C4-2B (cell line): ENCODE results near the gene PLCH2.
"Not testable (repeated sequence)": the region's sequence is repeated elsewhere in the genome, so short reads cannot be mapped to it uniquely, and the experiment has no call there.

ENCODE experiments used
- ZFX ChIP-seq: fragments of 450-650 bp; IDR thresholded peaks from 2 replicates; pipeline ENCODE4 v1.6.1; 2017
- TF ChIP-seq, protein P1 (sequence below): fragments of 450-650 bp; conservative IDR thresholded peaks from 2 replicates; pipeline ENCODE4 v1.5.1; 2017; ENCODE audit warnings: mild to moderate bottlenecking

DNA sequence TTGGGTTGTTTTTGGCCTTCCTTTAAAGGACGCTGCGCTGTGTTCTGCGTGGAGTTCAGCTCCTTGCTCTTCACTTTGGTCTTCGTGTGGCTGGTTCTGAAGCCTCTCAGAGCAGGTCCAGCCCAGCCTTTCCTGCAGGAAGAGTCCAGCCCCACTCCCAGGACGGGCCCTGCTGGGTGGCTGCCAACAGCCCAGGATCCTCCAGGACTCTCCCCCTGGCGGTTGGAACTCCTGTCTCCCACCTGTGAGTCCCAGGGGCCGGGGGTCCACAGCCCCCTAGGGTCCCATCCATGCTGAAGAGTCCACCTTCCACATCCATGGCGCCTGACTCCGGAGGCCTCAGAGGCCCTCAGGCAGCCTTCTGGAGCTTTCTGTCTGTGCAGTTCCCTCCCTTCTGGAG lies 75.5 kb downstream of the PLCH2 start:
- TF ChIP-seq, protein P1, sequence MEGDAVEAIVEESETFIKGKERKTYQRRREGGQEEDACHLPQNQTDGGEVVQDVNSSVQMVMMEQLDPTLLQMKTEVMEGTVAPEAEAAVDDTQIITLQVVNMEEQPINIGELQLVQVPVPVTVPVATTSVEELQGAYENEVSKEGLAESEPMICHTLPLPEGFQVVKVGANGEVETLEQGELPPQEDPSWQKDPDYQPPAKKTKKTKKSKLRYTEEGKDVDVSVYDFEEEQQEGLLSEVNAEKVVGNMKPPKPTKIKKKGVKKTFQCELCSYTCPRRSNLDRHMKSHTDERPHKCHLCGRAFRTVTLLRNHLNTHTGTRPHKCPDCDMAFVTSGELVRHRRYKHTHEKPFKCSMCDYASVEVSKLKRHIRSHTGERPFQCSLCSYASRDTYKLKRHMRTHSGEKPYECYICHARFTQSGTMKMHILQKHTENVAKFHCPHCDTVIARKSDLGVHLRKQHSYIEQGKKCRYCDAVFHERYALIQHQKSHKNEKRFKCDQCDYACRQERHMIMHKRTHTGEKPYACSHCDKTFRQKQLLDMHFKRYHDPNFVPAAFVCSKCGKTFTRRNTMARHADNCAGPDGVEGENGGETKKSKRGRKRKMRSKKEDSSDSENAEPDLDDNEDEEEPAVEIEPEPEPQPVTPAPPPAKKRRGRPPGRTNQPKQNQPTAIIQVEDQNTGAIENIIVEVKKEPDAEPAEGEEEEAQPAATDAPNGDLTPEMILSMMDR: not testable (repeated sequence)
- TF ChIP-seq ZFX: not testable (repeated sequence)
